GM18868 (cell line): Measurements from ENCODE around the gene SYT7.

Experiments used
- ATAC-seq: cut with Tn5 transposase; IDR thresholded peaks from one replicate; pipeline ENCODE4 v1.9.1; 2021; ENCODE audit warnings: mild to moderate bottlenecking, moderate library complexity; ENCODE audit not compliant: unreplicated experiment

The SYT7 gene

GRCh38 chr11:61586792-61587430, 6.0 kb upstream of the SYT7 start:
- no peak for ATAC-seq

- no peak for ATAC-seq
Observed at GRCh38 chr11:61585115-61585514, 4.2 kb upstream of the SYT7 start.

- ATAC-seq = no peak
Observed at GRCh38 chr11:61581931-61582330, 1.1 kb upstream of the SYT7 start.

- ATAC-seq = no peak
Observed at GRCh38 chr11:61580271-61580888, 496 bp downstream of the SYT7 start.

GRCh38 chr11:61579676-61580270, 1.1 kb downstream of the SYT7 start:
- no peak for ATAC-seq

- ATAC-seq = no peak
Observed at GRCh38 chr11:61578819-61579675, 1.8 kb downstream of the SYT7 start.

GRCh38 chr11:61577383-61578118, 3.3 kb downstream of the SYT7 start:
- ATAC-seq = no peak

- no peak for ATAC-seq
Observed at GRCh38 chr11:61575886-61576861, 4.7 kb downstream of the SYT7 start.

- no peak for ATAC-seq
Observed at GRCh38 chr11:61574611-61575010, 6.3 kb downstream of the SYT7 start.

- no peak for ATAC-seq
Observed at GRCh38 chr11:61572913-61573312, 8.0 kb downstream of the SYT7 start.

- ATAC-seq = no peak
Observed at GRCh38 chr11:61571869-61572268, 9.0 kb downstream of the SYT7 start.

- no peak for ATAC-seq
Observed at GRCh38 chr11:61571337-61571736, 9.5 kb downstream of the SYT7 start.

GRCh38 chr11:61569701-61570100, 11.2 kb downstream of the SYT7 start:
- no peak for ATAC-seq

- no peak for ATAC-seq
Observed at GRCh38 chr11:61569018-61569417, 11.9 kb downstream of the SYT7 start.

GRCh38 chr11:61567286-61568061, 13.4 kb downstream of the SYT7 start:
- no peak for ATAC-seq

GRCh38 chr11:61564936-61565696, 15.8 kb downstream of the SYT7 start:
- no peak for ATAC-seq

- no peak for ATAC-seq
Observed at GRCh38 chr11:61560751-61561150, 20.1 kb downstream of the SYT7 start.

- no peak for ATAC-seq
Observed at GRCh38 chr11:61556621-61557020, 24.3 kb downstream of the SYT7 start.
